ENCODE data around the gene SH2D1A. TPM values are rescaled to one million over a fixed set of nuclear protein-coding genes. Genes with fewer than 3 reads are reported as not detected.

The SH2D1A gene
- total RNA-seq, 2 donors from 2014 or later = 1.7 TPM; not detected in 1

- Histone ChIP-seq H3K4me3 (no peak overlapping the region), H3K4me1 (no peaks in the 10 kb centered on the region), H3K27me3 (no peaks in the 10 kb centered on the region), H3K9me3 (no peaks in the 10 kb centered on the region), H3K27ac (no peak overlapping the region), H3K36me3 (no peaks in the 10 kb centered on the region)
- no peak for TF ChIP-seq CTCF (IDR thresholded peaks at IDR 0.05)
- DNase-seq (ENCODE audit: low spot score) = no peak
Observed at GRCh38 chrX:124362761-124363160, 16.4 kb downstream of the SH2D1A start.

- Histone ChIP-seq H3K27ac (no peak overlapping the region), H3K27me3 (no peaks in the 10 kb centered on the region), H3K9me3 (no peaks in the 10 kb centered on the region), H3K4me1 (no peaks in the 10 kb centered on the region), H3K36me3 (no peaks in the 10 kb centered on the region), H3K4me3 (no peak overlapping the region)
- DNase-seq (ENCODE audit: low spot score) = no peak
- no peak for TF ChIP-seq CTCF (IDR thresholded peaks at IDR 0.05)
Observed at GRCh38 chrX:124369722-124370121, 23.4 kb downstream of the SH2D1A start.

GRCh38 chrX:124373348-124373747 is 27.0 kb downstream of the SH2D1A start:
- H3K27ac ChIP-seq = no peak overlapping the region
- H3K9me3 ChIP-seq = no peaks in the 10 kb centered on the region

GRCh38 chrX:124378643-124379042 is 32.3 kb downstream of the SH2D1A start:
- Histone ChIP-seq H3K36me3 (no peaks in the 10 kb centered on the region), H3K27me3 (no peaks in the 10 kb centered on the region), H3K9me3 (no peaks in the 10 kb centered on the region), H3K27ac (no peak overlapping the region), H3K4me3 (no peak overlapping the region), H3K4me1 (no peaks in the 10 kb centered on the region)
- TF ChIP-seq CTCF (IDR thresholded peaks at IDR 0.05) = no peak
- DNase-seq (ENCODE audit: low spot score) = no peak

More at GRCh38 chrX:124373348-124373747, 27.0 kb downstream of the SH2D1A start:
- Histone ChIP-seq H3K4me3 (no peak overlapping the region), H3K27me3 (no peaks in the 10 kb centered on the region), H3K36me3 (no peaks in the 10 kb centered on the region), H3K4me1 (no peaks in the 10 kb centered on the region)
- no peak for DNase-seq (ENCODE audit: low spot score)
- no peak for TF ChIP-seq CTCF (IDR thresholded peaks at IDR 0.05)

GRCh38 chrX:124383354-124383753 is 37.0 kb downstream of the SH2D1A start:
- H3K9me3 ChIP-seq = no peaks in the 10 kb centered on the region

More at GRCh38 chrX:124383354-124383753, 37.0 kb downstream of the SH2D1A start:
- TF ChIP-seq CTCF (IDR thresholded peaks at IDR 0.05) = no peak
- no peak for DNase-seq (ENCODE audit: low spot score)
- Histone ChIP-seq H3K4me3 (no peak overlapping the region), H3K36me3 (no peaks in the 10 kb centered on the region), H3K27ac (no peak overlapping the region), H3K27me3 (no peaks in the 10 kb centered on the region), H3K4me1 (no peaks in the 10 kb centered on the region)
